Measurements from ENCODE around the gene EFEMP2. TPM values are rescaled to one million over a fixed set of nuclear protein-coding genes. Genes with fewer than 3 reads are reported as not detected.

Gene EFEMP2
- total and polyA plus RNA-seq, 2 donors (not counting 3 experiments of a cell fraction or from before 2014, with no cell fraction given): 81.7 to 207 TPM

GRCh38 chr11:65890324-65891218 is 18.0 kb upstream of the EFEMP2 start, which contains the start of gene CCDC85B:
Gene CCDC85B, plus strand, starts transcription at chr11:65890673. Its CDS starts 111 bp downstream, at chr11:65890784.
- Histone ChIP-seq H3K4me2 (ENCODE audit: insufficient read depth, low read length) (peak within 1 kb of the TSS; percentile 88), H3K27ac (ENCODE audit: insufficient read depth, low read depth, low read length) (peak within 1 kb of the TSS; percentile 99), H3K4me3 (replicated peaks in 1 of 3; ENCODE audit: insufficient read depth in 1 of 3, low read depth in 1 of 3, low read length in 3 of 3) (peak within 1 kb of the TSS; percentile 56 to 92 (median 78)), H3K9me3 (replicated peaks; ENCODE audit: control insufficient read depth, insufficient read depth, low read length) (no peaks in the 10 kb centered on the region), H3K9me1 (replicated peaks; ENCODE audit: control insufficient read depth, extremely low read depth, insufficient read depth, low read length) (no peaks in the 10 kb centered on the region), H3K9ac (replicated peaks; ENCODE audit: extremely low read depth, insufficient read depth, low read length) (peak within 1 kb of the TSS; percentile 98), H3K36me3 (ENCODE audit: control insufficient read depth in 2 of 2, extremely low read depth in 1 of 2, insufficient read depth in 2 of 2, low read length in 2 of 2) (peaks cover 4 to 6% of the 10 kb centered on the region in 2 experiments), H2AFZ (ENCODE audit: low read depth, low read length) (no peak within 1 kb of the TSS), H3K27me3 (ENCODE audit: control insufficient read depth in 2 of 2, insufficient read depth in 2 of 2, low read length in 2 of 2) (no peaks in the 10 kb centered on the region), H3K4me1 (ENCODE audit: control insufficient read depth, extremely low read depth, insufficient read depth, low read length) (peaks cover 60% of the 10 kb centered on the region), H4K20me1 (replicated peaks; ENCODE audit: control insufficient read depth, extremely low read depth, insufficient read depth, low read length) (no peaks in the 10 kb centered on the region), H3K79me2 (ENCODE audit: control insufficient read depth, insufficient read depth, low read length) (peaks cover 56% of the 10 kb centered on the region)
- dilution Hi-C loops (cut with MboI; ENCODE audit: extremely low pct_ligation_motif_present, low sequenced_read_pairs): no loop called here
- DNase-seq (ENCODE audit: low read depth, low spot score) (peak; percentile 96), FAIRE-seq (peak; percentile 81)
- TF ChIP-seq JUN (IDR thresholded peaks at IDR 0.05; ENCODE audit: borderline replicate concordance, insufficient read depth, insufficient read length, low read depth) (no peak), MYC (IDR thresholded peaks at IDR 0.05; ENCODE audit: low read depth, low read length) (peak; percentile 38), POLR2A (IDR thresholded peaks at IDR 0.05; ENCODE audit: low read depth, low read length) (peak; percentile 96), GATA2 (IDR thresholded peaks at IDR 0.05; ENCODE audit: insufficient read depth, insufficient read length, low read depth, low read length) (no peak), FOS (IDR thresholded peaks at IDR 0.05; ENCODE audit: borderline replicate concordance, insufficient read depth, low read length) (no peak), CTCF (IDR thresholded peaks at IDR 0.05; ENCODE audit: extremely low read depth in 1 of 2, insufficient read depth in 1 of 2, low read depth in 1 of 2, low read length in 2 of 2) (peak in 1 of 2 donors; percentile 11), POLR2AphosphoS5 (IDR thresholded peaks at IDR 0.05; ENCODE audit: insufficient read depth, low read depth, low read length) (peak; percentile 99), MAX (IDR thresholded peaks at IDR 0.05; ENCODE audit: insufficient read depth, insufficient read length) (peak; percentile 15)
- intact Hi-C loops (cut with micrococcal nuclease): loop anchor here (1.0 kb wide), 2 partner anchors 9 to 71 kb away; partner anchors contain the start of gene SART1
- no TSS peak for BruUV-seq (replicated peaks)
- POLR2A ChIA-PET: interaction anchor here (0.5 to 6.7 kb wide), 11 partner anchors 10 to 1051 kb away, joined by 3 to 67 read pairs (median 4); partner anchors contain the start of genes BANF1, C11orf68, CFL1 and EIF1AD
- CTCF ChIA-PET: interaction anchor here (0.7 to 6.7 kb wide), 18 partner anchors 9 to 178 kb away, joined by 3 to 75 read pairs (median 5); partner anchors contain the start of genes AP5B1, C11orf68, CFL1 and FOSL1
